ENCODE data around the gene TBRG1.

TBRG1 gene

DNA sequence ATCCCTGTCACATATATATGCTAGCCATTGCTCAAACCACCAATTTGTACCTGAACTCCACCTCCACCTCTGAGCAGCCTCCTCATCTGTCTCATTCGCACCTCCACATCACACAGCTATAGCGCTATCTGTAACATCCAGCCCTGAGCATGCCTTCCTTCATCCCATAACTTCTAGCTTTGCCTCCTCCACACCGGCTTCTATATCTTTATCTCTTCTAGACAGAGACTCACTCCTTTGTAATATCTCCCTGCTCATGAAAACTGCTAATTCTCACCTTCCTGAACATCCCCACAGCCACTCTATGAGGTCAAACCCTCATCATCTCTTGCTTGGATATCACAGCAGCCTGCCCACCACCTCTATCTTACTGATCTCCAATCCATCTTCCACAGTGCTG lies 44.9 kb downstream of the TBRG1 start:
- ChIA-PET CTCF (no interaction called here), POLR2A (no interaction called here)
- TF ChIP-seq TARDBP (IDR thresholded peaks at IDR 0.05) (no peak), LEF1 (IDR thresholded peaks at IDR 0.05; ENCODE audit: borderline replicate concordance) (no peak), ARNT (IDR thresholded peaks at IDR 0.05) (no peak), SUZ12 (IDR thresholded peaks at IDR 0.05) (no peak), NFRKB (IDR thresholded peaks at IDR 0.05) (no peak), ZNF384 (IDR thresholded peaks at IDR 0.05) (no peak), HDGF (IDR thresholded peaks at IDR 0.05; ENCODE audit: borderline replicate concordance) (no peak), FOXA1 (IDR thresholded peaks at IDR 0.05) (no peak), CTBP1 (IDR thresholded peaks at IDR 0.05; ENCODE audit: borderline replicate concordance) (no peak), FOXK2 (IDR thresholded peaks at IDR 0.05) (no peak), BHLHE40 (IDR thresholded peaks at IDR 0.05; ENCODE audit: borderline replicate concordance) (no peak), FOXM1 (IDR thresholded peaks at IDR 0.05; ENCODE audit: borderline replicate concordance) (no peak), L3MBTL2 (conservative IDR thresholded peaks at IDR 0.05) (no peak), SP1 (IDR thresholded peaks at IDR 0.05) (no peak), ELF4 (IDR thresholded peaks at IDR 0.05) (no peak)
- TF ChIP-seq, protein P1, sequence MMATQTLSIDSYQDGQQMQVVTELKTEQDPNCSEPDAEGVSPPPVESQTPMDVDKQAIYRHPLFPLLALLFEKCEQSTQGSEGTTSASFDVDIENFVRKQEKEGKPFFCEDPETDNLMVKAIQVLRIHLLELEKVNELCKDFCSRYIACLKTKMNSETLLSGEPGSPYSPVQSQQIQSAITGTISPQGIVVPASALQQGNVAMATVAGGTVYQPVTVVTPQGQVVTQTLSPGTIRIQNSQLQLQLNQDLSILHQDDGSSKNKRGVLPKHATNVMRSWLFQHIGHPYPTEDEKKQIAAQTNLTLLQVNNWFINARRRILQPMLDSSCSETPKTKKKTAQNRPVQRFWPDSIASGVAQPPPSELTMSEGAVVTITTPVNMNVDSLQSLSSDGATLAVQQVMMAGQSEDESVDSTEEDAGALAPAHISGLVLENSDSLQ (IDR thresholded peaks at IDR 0.05) = no peak
- no peak for DNase-seq (ENCODE audit: extremely low spot score)

DNA sequence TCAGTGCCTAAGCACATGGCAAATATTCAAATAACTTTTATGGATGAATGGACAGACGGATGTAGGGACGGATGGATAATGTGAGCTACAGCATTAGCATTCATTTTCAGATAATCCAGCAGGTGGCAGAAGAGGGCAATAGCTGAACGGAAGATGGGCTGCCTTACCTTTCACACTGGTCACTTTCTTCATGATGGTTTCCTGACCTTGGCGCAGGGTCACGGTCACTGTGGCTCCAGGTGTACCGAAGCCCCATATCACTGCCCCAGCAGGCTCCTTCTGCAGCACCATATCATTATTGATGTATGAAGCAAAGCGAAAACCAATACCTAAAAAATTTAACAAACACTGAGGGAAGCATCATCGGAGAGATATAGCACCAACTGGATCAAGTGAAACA lies 46.5 kb downstream of the TBRG1 start:
- ChIA-PET POLR2A (interaction anchor here (1.0 kb wide), 1 partner anchor 197 kb away, joined by 3 read pairs; no protein-coding TSS in a partner anchor), CTCF (interaction anchor here (0.9 to 3.0 kb wide), 12 partner anchors 9 to 207 kb away, joined by 3 to 21 read pairs (median 6); partner anchors contain the start of genes ESAM and ROBO3)
- DNase-seq (ENCODE audit: extremely low spot score) = peak; percentile 68
- TF ChIP-seq BHLHE40 (IDR thresholded peaks at IDR 0.05; ENCODE audit: borderline replicate concordance) (no peak), SP1 (IDR thresholded peaks at IDR 0.05) (no peak), FOXA1 (IDR thresholded peaks at IDR 0.05) (no peak), HDGF (IDR thresholded peaks at IDR 0.05; ENCODE audit: borderline replicate concordance) (no peak), ZNF384 (IDR thresholded peaks at IDR 0.05) (no peak), SUZ12 (IDR thresholded peaks at IDR 0.05) (no peak), NFRKB (IDR thresholded peaks at IDR 0.05) (no peak), CTBP1 (IDR thresholded peaks at IDR 0.05; ENCODE audit: borderline replicate concordance) (no peak), LEF1 (IDR thresholded peaks at IDR 0.05; ENCODE audit: borderline replicate concordance) (no peak)

DNA sequence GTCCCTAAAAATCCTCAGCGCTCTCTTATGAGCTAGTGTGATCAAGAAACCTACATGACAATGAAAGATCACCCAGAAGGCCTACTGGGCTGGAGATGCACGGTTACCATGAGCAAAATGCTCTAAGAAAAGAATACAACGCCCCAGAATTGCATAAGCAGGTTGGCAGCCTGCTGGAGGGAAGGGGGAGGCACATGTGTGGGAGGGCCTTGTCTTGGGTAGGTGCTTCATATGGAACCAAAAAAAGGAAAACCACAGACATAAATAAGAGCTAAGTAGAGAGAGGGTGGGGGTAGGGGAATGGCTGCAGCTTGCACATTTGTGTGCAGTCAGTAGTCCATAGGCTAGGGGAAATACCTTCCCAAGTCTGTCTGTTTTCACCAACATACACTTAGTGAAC lies 48.1 kb downstream of the TBRG1 start:
- DNase-seq (ENCODE audit: extremely low spot score) = no peak
- TF ChIP-seq SUZ12 (IDR thresholded peaks at IDR 0.05) (no peak), BHLHE40 (IDR thresholded peaks at IDR 0.05; ENCODE audit: borderline replicate concordance) (no peak), ARNT (IDR thresholded peaks at IDR 0.05) (no peak), FOXA1 (IDR thresholded peaks at IDR 0.05) (no peak), LEF1 (IDR thresholded peaks at IDR 0.05; ENCODE audit: borderline replicate concordance) (no peak), FOXK2 (IDR thresholded peaks at IDR 0.05) (no peak), SP1 (IDR thresholded peaks at IDR 0.05) (no peak), NFRKB (IDR thresholded peaks at IDR 0.05) (no peak), CTBP1 (IDR thresholded peaks at IDR 0.05; ENCODE audit: borderline replicate concordance) (no peak), ELF4 (IDR thresholded peaks at IDR 0.05) (no peak), HDGF (IDR thresholded peaks at IDR 0.05; ENCODE audit: borderline replicate concordance) (no peak), FOXM1 (IDR thresholded peaks at IDR 0.05; ENCODE audit: borderline replicate concordance) (no peak), L3MBTL2 (conservative IDR thresholded peaks at IDR 0.05) (no peak), TARDBP (IDR thresholded peaks at IDR 0.05) (no peak), ZNF384 (IDR thresholded peaks at IDR 0.05) (no peak)
- TF ChIP-seq, protein P1 (IDR thresholded peaks at IDR 0.05) = no peak
- CTCF ChIA-PET = interaction anchor here (1.7 to 3.0 kb wide), 3 partner anchors 92 to 167 kb away, joined by 4 to 21 read pairs (median 11); no protein-coding TSS in a partner anchor
- POLR2A ChIA-PET = no interaction called here

DNA sequence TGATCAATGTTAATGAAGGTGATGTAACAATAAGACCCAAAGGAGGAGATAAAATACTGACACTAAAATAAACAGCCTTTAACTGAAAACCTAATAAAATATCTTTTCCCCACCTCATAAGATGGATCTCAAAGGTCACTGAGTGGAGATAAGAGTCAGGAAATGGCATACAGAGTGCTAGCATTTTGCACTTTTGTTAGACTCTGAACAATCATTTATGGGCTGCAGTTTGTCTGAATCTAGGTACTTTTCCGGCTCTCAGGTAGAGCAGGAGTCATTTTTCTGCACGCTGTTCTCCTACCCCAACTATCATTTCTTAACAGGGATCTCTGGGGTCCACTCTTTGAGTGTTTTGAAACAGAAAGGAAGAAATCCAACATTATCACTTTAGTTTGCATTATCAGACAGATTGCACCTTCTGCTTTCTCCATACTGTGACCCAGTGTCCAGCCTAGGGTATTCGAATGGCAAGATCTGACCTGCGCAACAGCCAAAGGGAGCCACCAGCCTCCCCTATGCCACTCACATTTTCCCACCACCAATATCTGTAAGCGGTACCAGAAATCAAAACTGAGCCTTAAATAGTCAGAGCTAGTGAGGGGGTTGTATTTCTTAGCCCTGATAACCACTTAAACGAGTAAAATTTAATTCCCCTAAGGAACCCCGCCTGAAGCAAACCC lies 50.0 kb downstream of the TBRG1 start:
- ChIA-PET POLR2A (interaction anchor here (0.6 to 1.8 kb wide), 11 partner anchors 9 to 204 kb away, joined by 3 to 8 read pairs (median 4); partner anchors contain the start of genes MSANTD2 and NRGN), CTCF (interaction anchor here (0.6 to 1.7 kb wide), 4 partner anchors 90 to 552 kb away, joined by 3 to 4 read pairs (median 3); no protein-coding TSS in a partner anchor)
- TF ChIP-seq BHLHE40 (IDR thresholded peaks at IDR 0.05; ENCODE audit: borderline replicate concordance) = no peak
- TF ChIP-seq CTBP1 (IDR thresholded peaks at IDR 0.05; ENCODE audit: borderline replicate concordance) = no peak
- no peak for DNase-seq (ENCODE audit: extremely low spot score)

DNA sequence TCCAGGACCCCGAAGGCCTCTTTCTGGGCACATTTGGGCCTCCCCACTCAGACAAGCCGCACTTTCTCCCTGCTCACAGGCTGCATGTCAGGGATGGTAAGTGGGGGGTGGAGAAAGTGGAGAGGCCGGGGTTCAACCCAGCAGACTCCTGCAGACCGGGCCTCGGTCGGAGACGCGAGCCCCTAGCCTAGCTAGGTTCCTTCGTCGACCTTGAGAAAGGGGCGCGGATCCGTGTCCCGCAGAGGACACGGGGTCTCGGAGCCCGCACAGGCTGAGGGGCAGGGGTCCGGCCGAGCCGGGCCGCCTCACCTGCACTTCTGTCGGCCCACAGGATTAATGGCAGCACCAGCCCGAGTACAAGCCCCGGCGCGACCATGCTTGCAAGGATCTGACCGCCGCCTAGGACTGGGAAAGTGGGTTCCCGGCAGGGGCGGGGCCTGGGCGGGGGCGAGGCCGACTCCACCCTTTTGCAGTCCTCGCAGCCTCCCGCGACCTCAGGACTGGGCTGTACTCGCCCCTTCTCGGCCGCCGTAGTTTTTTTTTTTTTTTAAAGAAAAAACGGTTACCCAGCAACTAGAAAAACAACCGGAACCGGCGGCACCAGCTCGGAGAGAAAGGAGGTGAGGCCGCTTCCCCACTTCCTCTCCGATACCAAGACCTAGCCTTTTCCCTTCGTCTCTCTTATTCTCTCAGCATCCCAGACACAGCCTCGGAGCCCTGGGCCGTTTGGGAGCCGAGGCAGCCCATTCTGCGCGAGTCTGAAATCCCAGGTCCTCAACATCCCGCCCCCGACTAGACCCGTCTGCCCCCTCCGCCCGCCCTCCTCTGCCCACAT lies 50.9 kb downstream of the TBRG1 start, which contains the start of the genes SIAE and SPA17:
SIAE (minus strand) TSS at position 407 of the 835 bp plus-strand sequence; CDS start at position 376, 31 bp downstream.
SPA17 (plus strand) TSS at position 572 of the 835 bp plus-strand sequence. CDS start 1,361 bp downstream, outside the sequence.
- ChIA-PET CTCF (interaction anchor here (0.6 to 0.8 kb wide), 2 partner anchors 119 to 551 kb away, joined by 3 read pairs; no protein-coding TSS in a partner anchor), POLR2A (interaction anchor here (0.6 to 1.8 kb wide), 12 partner anchors 10 to 203 kb away, joined by 3 to 8 read pairs (median 4); partner anchors contain the start of genes MSANTD2 and NRGN)
- no peak for TF ChIP-seq ARNT (IDR thresholded peaks at IDR 0.05)
- peak; percentile 98 for TF ChIP-seq ZNF384 (IDR thresholded peaks at IDR 0.05)
- TF ChIP-seq LEF1 (IDR thresholded peaks at IDR 0.05; ENCODE audit: borderline replicate concordance) = no peak
- TF ChIP-seq L3MBTL2 (conservative IDR thresholded peaks at IDR 0.05) = no peak; the same call in none of the 2 replicates
- no peak for TF ChIP-seq NFRKB (IDR thresholded peaks at IDR 0.05)
- TF ChIP-seq SP1 (IDR thresholded peaks at IDR 0.05) = peak; percentile 35; the same call in 1 of the 2 replicates

DNA sequence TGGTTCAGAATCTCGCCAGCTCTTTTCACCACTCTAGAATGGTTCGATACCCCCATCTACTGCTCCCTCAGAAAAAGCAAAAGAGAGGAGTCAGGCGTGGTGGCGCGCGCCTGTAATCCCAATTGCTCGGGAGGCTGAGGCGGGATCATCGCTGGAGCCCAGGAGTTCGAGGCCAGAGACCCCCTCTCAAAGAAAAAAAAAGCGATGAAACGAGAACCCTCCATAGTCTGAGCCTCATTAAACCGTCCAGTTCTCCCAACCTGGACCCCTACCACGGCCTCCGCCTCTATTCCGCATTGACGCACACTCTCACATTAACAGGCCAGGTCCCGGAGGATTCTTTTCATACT lies 51.5 kb downstream of the TBRG1 start:
- ChIA-PET CTCF (no interaction called here), POLR2A (interaction anchor here (1.0 to 1.8 kb wide), 4 partner anchors 10 to 202 kb away, joined by 3 to 8 read pairs (median 6); partner anchors contain the start of gene NRGN)
- DNase-seq (ENCODE audit: extremely low spot score) = peak; percentile 32
- TF ChIP-seq, protein P1 (IDR thresholded peaks at IDR 0.05) = no peak
- TF ChIP-seq ELF4 (IDR thresholded peaks at IDR 0.05) (no peak), SUZ12 (IDR thresholded peaks at IDR 0.05) (no peak), ARNT (IDR thresholded peaks at IDR 0.05) (no peak), L3MBTL2 (conservative IDR thresholded peaks at IDR 0.05) (0 out of 2 replicates have a peak, but pooled peaks have one; percentile 19), FOXM1 (IDR thresholded peaks at IDR 0.05; ENCODE audit: borderline replicate concordance) (no peak)

More for the DNA sequence above, 50.9 kb downstream of the TBRG1 start, which contains the start of the genes SIAE and SPA17:
- peak; percentile 97 for DNase-seq (ENCODE audit: extremely low spot score)

Measured in HEK293T (cell line).